SK-N-SH (cell line): ENCODE results near the gene INPP5A. TPM values are rescaled to one million over a fixed set of nuclear protein-coding genes. Genes with fewer than 3 reads are reported as not detected.

ENCODE experiments used
- CTCF ChIA-PET: fragments of 300-600, 350-600 bp; formaldehyde crosslinking; extraction: SDS; loops from one replicate; lab custom pipeline; 2021; lab: Yijun Ruan, JAX
- POLR2A ChIA-PET: fragments of 350-600 bp; sonication (Branson Sonifier 250); formaldehyde crosslinking; extraction: SDS; loops from one replicate; lab custom pipeline; 2020; ENCODE audit warnings: antibody characterized with exemption, inconsistent platforms; lab: Yijun Ruan, JAX
- DNase-seq: peaks from one replicate; pipeline ENCODE4 v3.0.0; 2012
- H2AFZ ChIP-seq: fragments of 200-600 bp; sonication (generic); 2 replicates; pipeline ENCODE4 v1.8.1; 2016; ENCODE audit warnings: antibody characterized with exemption, mild to moderate bottlenecking, low read depth
- H3F3A ChIP-seq: fragments of 200-600 bp; sonication (generic); replicated peaks from 2 replicates; pipeline ENCODE3; 2016; ENCODE audit warnings: antibody characterized with exemption, mild to moderate bottlenecking; ENCODE audit not compliant: insufficient read depth
- H3K27ac ChIP-seq, 2 experiments: fragments of 200-500 bp in 1 of 2; fragments of 200-600 bp in 1 of 2; sonication (Bioruptor generic) in 1 of 2; sonication (generic), shearing (Covaris generic) in 1 of 2; 2 replicates each; pipeline versions ENCODE4 v1.5.1 to v1.6.1; 2014 to 2016; ENCODE audit warnings: low read depth in 2 of 2, inconsistent platforms in 1 of 2, low read length in 1 of 2, mild to moderate bottlenecking in 1 of 2, mixed read lengths in 1 of 2
- H3K27me3 ChIP-seq: fragments of 200-600 bp; sonication (generic), shearing (Covaris generic); 2 replicates; pipeline ENCODE4 v1.6.1; 2016; ENCODE audit warnings: mixed run types; ENCODE audit not compliant: insufficient read depth
- H3K36me3 ChIP-seq, 2 experiments: fragments of 200-500 bp in 1 of 2; fragments of 200-600 bp in 1 of 2; sonication (Bioruptor generic) in 1 of 2; sonication (generic) in 1 of 2; replicated peaks in 1 of 2; 2 replicates each; pipeline versions ENCODE3 to v1.5.1; 2014 to 2016; ENCODE audit warnings: low read length in 1 of 2, mild to moderate bottlenecking in 1 of 2; ENCODE audit not compliant: insufficient read depth in 2 of 2, control insufficient read depth in 1 of 2
- H3K4me1 ChIP-seq, 2 experiments: fragments of 200-500 bp in 1 of 2; fragments of 200-600 bp in 1 of 2; sonication (Bioruptor generic) in 1 of 2; sonication (generic), shearing (Covaris generic) in 1 of 2; 2 replicates each; pipeline versions ENCODE4 v1.5.1 to v1.6.1; 2014 to 2016; ENCODE audit warnings: low read depth in 1 of 2, low read length in 1 of 2, mixed run types in 1 of 2; ENCODE audit not compliant: insufficient read depth in 2 of 2, control insufficient read depth in 1 of 2
- H3K4me2 ChIP-seq: fragments of 200-600 bp; sonication (generic), shearing (Covaris generic); 2 replicates; pipeline ENCODE4 v1.6.1; 2017; ENCODE audit warnings: mixed run types
- H3K4me3 ChIP-seq, 2 experiments: fragments of 200-500 bp in 1 of 2; fragments of 200-600 bp in 1 of 2; sonication (Bioruptor generic) in 1 of 2; sonication (generic), shearing (Covaris generic) in 1 of 2; 2 replicates each; pipeline versions ENCODE4 v1.5.1 to v1.8.1; 2014 to 2016; ENCODE audit warnings: low read depth in 2 of 2, inconsistent platforms in 1 of 2, low read length in 1 of 2, mild to moderate bottlenecking in 1 of 2, mixed read lengths in 1 of 2, moderate library complexity in 1 of 2
- H3K79me2 ChIP-seq: fragments of 200-600 bp; sonication (generic); 2 replicates; pipeline ENCODE4 v1.8.1; 2017; ENCODE audit warnings: mild to moderate bottlenecking; ENCODE audit not compliant: insufficient read depth
- H3K9ac ChIP-seq: fragments of 200-600 bp; sonication (generic); 2 replicates; pipeline ENCODE4 v1.6.1; 2017; ENCODE audit warnings: mixed run types
- H3K9me2 ChIP-seq: fragments of 200-600 bp; sonication (generic); 2 replicates; pipeline ENCODE4 v1.6.1; 2017; ENCODE audit warnings: mixed run types
- H3K9me3 ChIP-seq: fragments of 200-600 bp; sonication (generic); 2 replicates; pipeline ENCODE4 v1.6.1; 2017; ENCODE audit warnings: mixed run types, mild to moderate bottlenecking, moderate library complexity
- H4K20me1 ChIP-seq: fragments of 200-600 bp; sonication (generic); 2 replicates; pipeline ENCODE4 v1.6.1; 2017; ENCODE audit warnings: mild to moderate bottlenecking, mixed run types; ENCODE audit not compliant: insufficient read depth
- CHD2 ChIP-seq: fragments of 150-350 bp; IDR thresholded peaks from 2 replicates; pipeline ENCODE4 v1.6.1; 2018; ENCODE audit warnings: low read length; ENCODE audit not compliant: partially characterized antibody
- EZH2phosphoT487 ChIP-seq: fragments of 200-600 bp; sonication (generic); IDR thresholded peaks from 2 replicates; pipeline ENCODE4 v1.6.1; 2017; ENCODE audit warnings: low read depth, mixed run types, mild to moderate bottlenecking, antibody characterized with exemption, moderate library complexity, borderline replicate concordance
- FOSL2 ChIP-seq: IDR thresholded peaks from 2 replicates; pipeline ENCODE4 v1.4.0; 2012; ENCODE audit warnings: low read depth, mild to moderate bottlenecking, moderate library complexity, borderline replicate concordance
- FOXJ3 ChIP-seq: sonication (generic); formaldehyde crosslinking; IDR thresholded peaks from 2 replicates; pipeline ENCODE4 v1.5.1; 2020; ENCODE audit warnings: mild to moderate bottlenecking, missing genetic modification reagents
- MXI1 ChIP-seq: IDR thresholded peaks from 2 replicates; pipeline ENCODE4 v1.6.1; 2012; ENCODE audit warnings: mild to moderate bottlenecking, low read depth, low read length, improper control_type of control experiment
- NFIC ChIP-seq: IDR thresholded peaks from 2 replicates; pipeline ENCODE4 v1.4.0; 2012; ENCODE audit warnings: borderline replicate concordance
- POLR2AphosphoS5 ChIP-seq: IDR thresholded peaks from 2 replicates; pipeline ENCODE4 v1.6.1; 2012; ENCODE audit warnings: low read depth, low read length
- RAD21 ChIP-seq: IDR thresholded peaks from 2 replicates; pipeline ENCODE4 v1.6.1; 2012; ENCODE audit warnings: mild to moderate bottlenecking, low read length
- RFX5 ChIP-seq: IDR thresholded peaks from 2 replicates; pipeline ENCODE4 v1.6.1; 2012; ENCODE audit warnings: mild to moderate bottlenecking, improper control_type of control experiment, low read length
- RXRA ChIP-seq: IDR thresholded peaks from 2 replicates; pipeline ENCODE4 v1.4.0; 2012; ENCODE audit warnings: low read depth, mild to moderate bottlenecking, borderline replicate concordance
- SMC3 ChIP-seq: IDR thresholded peaks from 2 replicates; pipeline ENCODE4 v1.6.1; 2012; ENCODE audit warnings: low read depth, low read length, improper control_type of control experiment
- TAF1 ChIP-seq: IDR thresholded peaks from 2 replicates; pipeline ENCODE4 v1.6.1; 2012; ENCODE audit warnings: low read depth, mild to moderate bottlenecking, low read length, moderate library complexity, borderline replicate concordance
- YY1 ChIP-seq: IDR thresholded peaks from 2 replicates; pipeline ENCODE4 v1.4.0; 2012; ENCODE audit warnings: low read depth, mild to moderate bottlenecking
- WGBS: methylation state at CpG from one replicate; pipeline ENCODE4 v1.1.6; 2017; ENCODE audit warnings: low lambda C conversion rate; 5-methylcytosine and 5-hydroxymethylcytosine counted together
- polyA plus RNA-seq, 3 experiments: library from polyadenylated mRNA; depleted of rRNA; stranded (reverse); fragments of >200 nt; gene quantifications; 2 replicates each; pipeline ENCODE4 v1.2.3, GENCODE V29; 2012
- TF ChIP-seq, protein P1 (sequence below): IDR thresholded peaks from 2 replicates; pipeline ENCODE4 v1.4.0; 2012; ENCODE audit warnings: low read depth
- TF ChIP-seq, protein P2 (sequence below): IDR thresholded peaks from 2 replicates; pipeline ENCODE4; 2012
- TF ChIP-seq, protein P3 (sequence below): IDR thresholded peaks from 2 replicates; pipeline ENCODE4 v1.4.0; 2012; ENCODE audit warnings: low read depth, borderline replicate concordance
- TF ChIP-seq, protein P4 (sequence below): fragments of 150-350 bp; IDR thresholded peaks from 2 replicates; pipeline ENCODE4 v1.6.1; 2017; ENCODE audit warnings: antibody characterized with exemption, low read length, low read depth, borderline replicate concordance
- TF ChIP-seq, protein P5 (sequence below): fragments of 150-350 bp; IDR thresholded peaks from 2 replicates; pipeline ENCODE4 v1.6.1; 2016; ENCODE audit warnings: mild to moderate bottlenecking, low read depth, low read length
- TF ChIP-seq, protein P6 (sequence below): IDR thresholded peaks from 2 replicates; pipeline ENCODE4 v1.4.0; 2012; ENCODE audit warnings: low read depth, borderline replicate concordance

Gene INPP5A
- polyA plus RNA-seq, 1 of the 3 experiments (the other 2 are of a cell fraction): 12.0 TPM

DNA sequence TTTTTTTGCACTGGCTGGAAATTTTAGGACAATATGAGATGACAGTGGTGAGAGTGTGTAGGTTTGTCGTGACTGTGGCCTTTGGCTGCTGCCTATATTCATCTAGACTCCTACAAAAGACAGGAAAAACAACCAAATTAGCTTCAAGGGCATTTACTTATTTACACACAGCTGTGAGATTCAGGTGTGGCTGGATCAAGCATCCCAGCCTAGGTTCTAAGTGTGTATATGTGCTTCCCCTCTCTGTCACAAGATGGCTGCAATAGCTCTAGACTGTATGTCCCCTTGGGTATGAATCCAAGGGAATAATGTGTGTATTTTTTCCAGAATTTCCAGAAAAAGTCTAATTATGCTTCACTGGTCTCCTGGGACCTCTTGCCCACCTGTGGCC is 25.5 kb upstream of the INPP5A start:
- TF ChIP-seq RFX5 (no peak), RAD21 (no peak), NFIC (no peak), SMC3 (no peak), RXRA (no peak), POLR2AphosphoS5 (no peak), EZH2phosphoT487 (no peak), TAF1 (no peak), YY1 (no peak), CHD2 (no peak), FOXJ3 (no peak), FOSL2 (no peak), MXI1 (no peak)
- TF ChIP-seq, protein P1, sequence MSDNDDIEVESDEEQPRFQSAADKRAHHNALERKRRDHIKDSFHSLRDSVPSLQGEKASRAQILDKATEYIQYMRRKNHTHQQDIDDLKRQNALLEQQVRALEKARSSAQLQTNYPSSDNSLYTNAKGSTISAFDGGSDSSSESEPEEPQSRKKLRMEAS: no peak
- TF ChIP-seq, protein P2, sequence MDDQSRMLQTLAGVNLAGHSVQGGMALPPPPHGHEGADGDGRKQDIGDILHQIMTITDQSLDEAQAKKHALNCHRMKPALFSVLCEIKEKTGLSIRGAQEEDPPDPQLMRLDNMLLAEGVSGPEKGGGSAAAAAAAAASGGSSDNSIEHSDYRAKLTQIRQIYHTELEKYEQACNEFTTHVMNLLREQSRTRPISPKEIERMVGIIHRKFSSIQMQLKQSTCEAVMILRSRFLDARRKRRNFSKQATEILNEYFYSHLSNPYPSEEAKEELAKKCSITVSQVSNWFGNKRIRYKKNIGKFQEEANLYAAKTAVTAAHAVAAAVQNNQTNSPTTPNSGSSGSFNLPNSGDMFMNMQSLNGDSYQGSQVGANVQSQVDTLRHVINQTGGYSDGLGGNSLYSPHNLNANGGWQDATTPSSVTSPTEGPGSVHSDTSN: no peak
- TF ChIP-seq, protein P3, sequence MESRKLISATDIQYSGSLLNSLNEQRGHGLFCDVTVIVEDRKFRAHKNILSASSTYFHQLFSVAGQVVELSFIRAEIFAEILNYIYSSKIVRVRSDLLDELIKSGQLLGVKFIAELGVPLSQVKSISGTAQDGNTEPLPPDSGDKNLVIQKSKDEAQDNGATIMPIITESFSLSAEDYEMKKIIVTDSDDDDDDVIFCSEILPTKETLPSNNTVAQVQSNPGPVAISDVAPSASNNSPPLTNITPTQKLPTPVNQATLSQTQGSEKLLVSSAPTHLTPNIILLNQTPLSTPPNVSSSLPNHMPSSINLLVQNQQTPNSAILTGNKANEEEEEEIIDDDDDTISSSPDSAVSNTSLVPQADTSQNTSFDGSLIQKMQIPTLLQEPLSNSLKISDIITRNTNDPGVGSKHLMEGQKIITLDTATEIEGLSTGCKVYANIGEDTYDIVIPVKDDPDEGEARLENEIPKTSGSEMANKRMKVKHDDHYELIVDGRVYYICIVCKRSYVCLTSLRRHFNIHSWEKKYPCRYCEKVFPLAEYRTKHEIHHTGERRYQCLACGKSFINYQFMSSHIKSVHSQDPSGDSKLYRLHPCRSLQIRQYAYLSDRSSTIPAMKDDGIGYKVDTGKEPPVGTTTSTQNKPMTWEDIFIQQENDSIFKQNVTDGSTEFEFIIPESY: no peak
- TF ChIP-seq, protein P4, sequence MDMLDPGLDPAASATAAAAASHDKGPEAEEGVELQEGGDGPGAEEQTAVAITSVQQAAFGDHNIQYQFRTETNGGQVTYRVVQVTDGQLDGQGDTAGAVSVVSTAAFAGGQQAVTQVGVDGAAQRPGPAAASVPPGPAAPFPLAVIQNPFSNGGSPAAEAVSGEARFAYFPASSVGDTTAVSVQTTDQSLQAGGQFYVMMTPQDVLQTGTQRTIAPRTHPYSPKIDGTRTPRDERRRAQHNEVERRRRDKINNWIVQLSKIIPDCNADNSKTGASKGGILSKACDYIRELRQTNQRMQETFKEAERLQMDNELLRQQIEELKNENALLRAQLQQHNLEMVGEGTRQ: no peak
- TF ChIP-seq, protein P5, sequence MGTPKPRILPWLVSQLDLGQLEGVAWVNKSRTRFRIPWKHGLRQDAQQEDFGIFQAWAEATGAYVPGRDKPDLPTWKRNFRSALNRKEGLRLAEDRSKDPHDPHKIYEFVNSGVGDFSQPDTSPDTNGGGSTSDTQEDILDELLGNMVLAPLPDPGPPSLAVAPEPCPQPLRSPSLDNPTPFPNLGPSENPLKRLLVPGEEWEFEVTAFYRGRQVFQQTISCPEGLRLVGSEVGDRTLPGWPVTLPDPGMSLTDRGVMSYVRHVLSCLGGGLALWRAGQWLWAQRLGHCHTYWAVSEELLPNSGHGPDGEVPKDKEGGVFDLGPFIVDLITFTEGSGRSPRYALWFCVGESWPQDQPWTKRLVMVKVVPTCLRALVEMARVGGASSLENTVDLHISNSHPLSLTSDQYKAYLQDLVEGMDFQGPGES: no peak
- TF ChIP-seq, protein P6, sequence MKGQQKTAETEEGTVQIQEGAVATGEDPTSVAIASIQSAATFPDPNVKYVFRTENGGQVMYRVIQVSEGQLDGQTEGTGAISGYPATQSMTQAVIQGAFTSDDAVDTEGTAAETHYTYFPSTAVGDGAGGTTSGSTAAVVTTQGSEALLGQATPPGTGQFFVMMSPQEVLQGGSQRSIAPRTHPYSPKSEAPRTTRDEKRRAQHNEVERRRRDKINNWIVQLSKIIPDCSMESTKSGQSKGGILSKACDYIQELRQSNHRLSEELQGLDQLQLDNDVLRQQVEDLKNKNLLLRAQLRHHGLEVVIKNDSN: no peak
- POLR2A ChIA-PET: interaction anchor here (0.6 kb wide), 1 partner anchor 22 kb away, joined by 3 read pairs; no protein-coding TSS in a partner anchor
- H3F3A ChIP-seq: no peaks in the 10 kb centered on the region

More for the DNA sequence above, 25.5 kb upstream of the INPP5A start:
- H3K4me1 ChIP-seq: peaks cover 9 to 13% of the 10 kb centered on the region in 2 experiments; a peak in 3 of 4 replicates
- 0 out of 2 replicates have a peak, but pooled peaks cover 4% of the 10 kb centered on the region for H3K9me3 ChIP-seq
- WGBS: 32% methylated on average over 1 of the region's 1 CpG
- H2AFZ ChIP-seq: no peak overlapping the region
- no peaks in the 10 kb centered on the region for H4K20me1 ChIP-seq
- H3K27ac ChIP-seq: no peak overlapping the region
- no peak overlapping the region for H3K4me3 ChIP-seq
- no peaks in the 10 kb centered on the region for H3K9me2 ChIP-seq
- no peaks in the 10 kb centered on the region for H3K36me3 ChIP-seq
- no peak for DNase-seq
- CTCF ChIA-PET: interaction anchor here (1.1 kb wide), 1 partner anchor 24 kb away, joined by 3 read pairs; no protein-coding TSS in a partner anchor
- no peak overlapping the region for H3K4me2 ChIP-seq
- H3K79me2 ChIP-seq: no peaks in the 10 kb centered on the region
- H3K27me3 ChIP-seq: no peaks in the 10 kb centered on the region
- no peak overlapping the region for H3K9ac ChIP-seq
